HAP-1 (cell line): ENCODE measurements around the gene TUBA1B.

Source experiments
- DNase-seq, 2 experiments: peaks; one replicate each; pipeline ENCODE4 v3.0.0-alpha.2; 2016 to 2020; ENCODE audit warnings: low spot score in 2 of 2
- H3K27me3 ChIP-seq: fragments of 250-450 bp; sonication (Bioruptor Pico); 2 replicates; pipeline ENCODE4 v1.5.1; 2020; ENCODE audit warnings: low read depth, mild to moderate bottlenecking, moderate library complexity
- H3K36me3 ChIP-seq: fragments of 250-450 bp; sonication (Bioruptor Pico); replicated peaks from 2 replicates; pipeline ENCODE4 v1.5.1; 2020; ENCODE audit warnings: mild to moderate bottlenecking
- H3K4me1 ChIP-seq: fragments of 250-450 bp; sonication (Bioruptor Pico); 2 replicates; pipeline ENCODE4 v1.5.1; 2020; ENCODE audit warnings: mild to moderate bottlenecking
- H3K4me3 ChIP-seq: fragments of 250-450 bp; sonication (Bioruptor Pico); 2 replicates; pipeline ENCODE4 v1.5.1; 2020; ENCODE audit warnings: mild to moderate bottlenecking, moderate library complexity
- H3K9me3 ChIP-seq: fragments of 250-450 bp; sonication (Bioruptor Pico); 2 replicates; pipeline ENCODE4 v1.5.1; 2020; ENCODE audit warnings: mild to moderate bottlenecking, moderate library complexity
- in situ Hi-C: fragments of 300-500 bp; cut with MboI; formaldehyde crosslinking; loops from 3 replicates; pipeline ENCODE4 v1.14.3; 2020; ENCODE audit warnings: low sequenced_read_pairs, inconsistent platforms, mixed read lengths

The TUBA1B gene

DNA sequence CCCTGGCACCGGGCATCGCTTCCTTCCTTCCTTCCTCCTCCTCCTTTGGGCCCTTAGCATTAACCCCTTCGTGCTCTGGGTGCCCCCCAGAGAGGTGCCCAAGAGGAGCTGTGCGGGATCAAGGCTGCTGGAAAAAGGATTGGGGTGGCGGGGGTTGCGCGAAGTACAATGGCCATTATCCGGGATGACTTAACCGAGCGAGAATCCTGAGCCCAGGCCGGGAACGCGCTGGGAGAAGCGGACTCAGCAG is 39.4 kb downstream of the TUBA1B start:
- no peaks in the 10 kb centered on the region for H3K36me3 ChIP-seq
- no peaks in the 10 kb centered on the region for H3K9me3 ChIP-seq
- peak overlapping the region; percentile 15; the same call in 1 of the 2 replicates for H3K4me3 ChIP-seq
- no peak for DNase-seq
- in situ Hi-C loops: no loop called here
- H3K4me1 ChIP-seq: peaks cover 16% of the 10 kb centered on the region
- H3K27me3 ChIP-seq: peaks cover 25% of the 10 kb centered on the region

DNA sequence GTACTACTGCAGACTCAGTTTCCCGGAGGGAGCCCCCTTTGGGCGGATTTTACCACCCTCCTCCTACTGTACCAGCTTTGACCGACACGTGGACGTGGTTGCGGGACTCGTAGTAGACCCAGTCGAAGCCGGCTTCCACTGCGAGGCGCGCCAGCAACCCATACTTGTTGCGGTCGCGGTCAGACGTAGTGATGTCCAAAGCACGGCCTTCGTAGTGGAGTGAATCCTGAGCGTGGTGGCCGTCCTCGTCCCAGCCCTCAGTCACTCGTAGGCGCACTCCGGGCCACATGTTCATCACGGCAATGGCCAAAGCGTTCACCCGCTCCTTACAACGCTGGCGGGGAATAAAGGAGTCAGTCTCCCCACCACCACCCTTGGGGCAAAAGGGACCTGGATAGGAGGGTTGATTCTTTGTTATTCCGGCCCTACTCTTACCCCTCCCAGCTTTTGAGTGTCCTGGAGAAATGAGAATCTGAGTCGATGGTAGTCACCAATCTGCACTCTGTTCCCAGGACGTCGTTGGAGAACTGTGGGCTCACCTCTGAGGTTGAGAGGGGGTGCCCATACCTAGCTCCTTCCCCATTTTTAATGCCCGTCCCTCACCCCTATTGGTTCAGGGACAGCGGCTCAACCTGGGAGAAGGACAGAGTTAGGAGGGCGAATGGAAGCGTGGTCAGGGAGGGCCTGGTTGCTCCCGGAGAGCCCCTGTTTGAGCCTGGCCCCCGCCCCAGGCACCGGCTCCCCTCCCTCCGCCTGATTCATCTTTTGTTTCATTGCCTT is 39.9 kb downstream of the TUBA1B start:
- H3K27me3 ChIP-seq: peaks cover 25% of the 10 kb centered on the region
- H3K36me3 ChIP-seq: no peaks in the 10 kb centered on the region
- no peak for DNase-seq
- no peak overlapping the region for H3K4me3 ChIP-seq
- in situ Hi-C loops: no loop called here
- H3K9me3 ChIP-seq: no peaks in the 10 kb centered on the region
- peaks cover 16% of the 10 kb centered on the region for H3K4me1 ChIP-seq

DNA sequence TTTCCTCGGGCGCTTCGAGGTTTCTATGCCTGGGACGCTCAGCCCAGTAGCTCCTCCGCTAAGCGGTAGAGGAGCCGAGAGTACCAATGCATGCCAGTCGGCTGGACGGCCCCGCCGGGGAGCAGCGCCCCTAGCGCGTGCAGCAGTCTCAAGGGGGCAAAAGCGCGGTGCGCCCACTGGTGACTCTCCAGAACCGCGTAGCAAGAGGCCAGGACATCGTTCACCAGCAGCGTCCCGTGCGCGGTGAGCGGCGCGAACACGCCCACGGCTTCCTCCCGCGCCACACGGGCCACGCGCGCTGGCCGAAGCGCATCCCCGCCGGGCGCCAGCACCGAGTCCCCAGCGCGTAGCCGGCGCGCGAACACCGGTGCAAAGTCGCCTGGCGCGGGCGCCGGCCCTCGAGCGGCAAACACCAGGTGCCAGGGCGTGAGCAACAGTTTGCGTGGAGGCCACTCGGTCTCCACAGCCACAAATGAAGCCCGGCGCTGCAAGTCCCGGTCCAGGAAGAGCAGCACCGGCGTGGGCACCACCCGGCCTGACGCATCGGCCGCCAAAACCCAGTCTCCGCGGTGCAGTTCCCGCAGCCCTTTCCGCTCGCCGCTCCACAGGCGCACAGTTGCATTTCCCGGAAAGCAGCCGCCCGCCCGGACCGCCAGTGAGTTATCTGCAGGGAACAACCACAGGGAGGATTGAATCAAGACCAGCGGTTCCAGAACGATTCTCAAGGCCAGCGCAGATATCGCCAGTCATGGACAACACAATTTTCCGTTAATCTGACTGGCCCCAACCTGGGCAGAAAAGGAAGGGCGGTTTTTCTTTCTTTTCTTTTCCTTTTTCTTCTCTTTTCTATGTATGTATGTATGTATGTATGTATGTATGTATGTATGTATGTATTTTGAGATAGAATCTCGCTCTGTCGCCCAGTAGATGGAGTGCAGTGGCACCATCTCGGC is 41.1 kb downstream of the TUBA1B start:
- no peaks in the 10 kb centered on the region for H3K9me3 ChIP-seq
- peaks cover 25% of the 10 kb centered on the region for H3K27me3 ChIP-seq

DNA sequence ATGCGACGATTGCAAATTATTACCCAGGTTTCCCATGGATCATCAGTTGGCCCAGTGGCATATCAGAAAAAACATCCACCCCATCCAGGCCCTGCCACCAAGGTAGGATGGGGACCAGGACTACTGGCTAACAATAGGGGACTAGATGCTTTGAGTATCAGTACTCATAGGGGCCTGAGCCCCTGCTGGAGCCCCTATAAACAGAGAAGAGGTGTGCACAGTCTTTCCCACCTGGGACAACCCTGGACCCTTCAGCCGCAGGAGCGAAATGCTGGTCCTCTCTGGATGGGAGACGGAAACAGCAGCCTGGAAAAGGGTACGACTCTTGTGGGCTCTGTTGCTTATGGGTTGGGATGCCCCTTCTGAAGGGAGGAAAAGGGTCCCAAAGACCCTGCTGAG is 42.3 kb downstream of the TUBA1B start:
- no peak for DNase-seq
- Histone ChIP-seq H3K27me3 (peaks cover 25% of the 10 kb centered on the region), H3K9me3 (no peaks in the 10 kb centered on the region), H3K4me3 (no peak overlapping the region), H3K4me1 (peaks cover 16% of the 10 kb centered on the region), H3K36me3 (no peaks in the 10 kb centered on the region)
- in situ Hi-C loops: no loop called here

More for the DNA sequence above, 41.1 kb downstream of the TUBA1B start:
- peak in 1 of 2 experiments; percentile 52 for DNase-seq
- in situ Hi-C loops: no loop called here
- Histone ChIP-seq H3K36me3 (no peaks in the 10 kb centered on the region), H3K4me1 (peaks cover 16% of the 10 kb centered on the region), H3K4me3 (no peak overlapping the region)

DNA sequence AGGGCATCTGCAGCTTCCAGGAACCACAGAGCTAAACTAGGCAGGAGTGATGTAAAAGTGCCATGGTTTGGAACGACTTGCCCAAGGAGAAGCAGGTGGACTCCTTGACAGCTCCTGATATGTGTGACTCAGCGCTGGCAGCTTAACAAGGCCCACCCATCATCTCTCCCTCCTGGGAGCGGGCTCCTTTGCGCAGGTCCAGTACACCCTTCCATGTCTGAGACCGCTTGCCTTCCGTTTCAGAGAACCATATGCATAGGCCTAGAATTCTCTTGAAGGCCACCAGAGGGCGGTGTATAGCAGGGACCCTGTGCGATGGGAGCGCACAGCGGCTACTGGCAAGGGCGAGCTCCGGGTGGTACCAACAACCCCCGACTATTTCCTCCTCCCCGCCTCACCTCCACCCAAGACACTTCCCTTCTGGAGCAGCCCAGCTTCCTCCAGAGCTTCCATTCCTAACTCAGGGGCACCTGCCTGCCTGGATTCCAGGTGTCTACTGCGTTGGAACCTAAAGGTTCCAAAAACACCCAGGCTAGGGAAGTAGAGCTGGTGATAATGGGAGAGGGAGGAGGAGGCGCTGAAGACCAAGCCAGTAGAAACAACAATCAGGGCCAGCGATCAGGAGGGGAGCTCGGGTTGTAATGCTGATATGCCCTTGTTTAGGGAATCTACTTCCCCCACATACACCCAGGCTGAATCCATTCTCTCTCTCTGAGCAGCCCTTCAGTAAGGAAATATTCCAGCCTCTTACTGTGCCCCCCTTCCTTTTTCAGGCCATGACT is 42.9 kb downstream of the TUBA1B start:
- in situ Hi-C loops: no loop called here
- Histone ChIP-seq H3K4me3 (no peak overlapping the region), H3K9me3 (no peaks in the 10 kb centered on the region), H3K4me1 (peaks cover 16% of the 10 kb centered on the region), H3K27me3 (peaks cover 25% of the 10 kb centered on the region), H3K36me3 (no peaks in the 10 kb centered on the region)
- DNase-seq: peak; percentile 89 to 90

DNA sequence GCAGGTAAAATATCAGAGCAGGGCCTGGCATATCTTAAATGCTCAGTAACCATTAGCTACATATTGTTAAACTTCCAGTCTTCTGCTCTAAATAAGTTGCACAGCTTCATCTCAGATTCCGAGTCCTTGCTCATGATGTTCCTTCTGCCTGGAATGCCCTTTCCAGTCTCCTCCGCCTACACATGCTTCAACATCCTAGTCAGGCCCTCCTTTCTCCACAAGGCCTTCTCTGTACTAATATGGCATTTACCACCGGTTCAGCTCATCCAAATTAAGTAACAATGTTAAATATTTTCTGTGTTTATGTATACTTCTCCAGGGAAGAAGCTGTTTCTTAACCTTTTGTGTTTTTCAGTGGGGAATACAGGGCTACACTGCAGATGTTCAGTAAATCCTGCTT is 45.1 kb downstream of the TUBA1B start:
- Histone ChIP-seq H3K4me1 (peaks cover 7% of the 10 kb centered on the region), H3K9me3 (no peaks in the 10 kb centered on the region), H3K36me3 (no peaks in the 10 kb centered on the region), H3K27me3 (peaks cover 24% of the 10 kb centered on the region), H3K4me3 (no peak overlapping the region)
- in situ Hi-C loops: no loop called here
- no peak for DNase-seq

DNA sequence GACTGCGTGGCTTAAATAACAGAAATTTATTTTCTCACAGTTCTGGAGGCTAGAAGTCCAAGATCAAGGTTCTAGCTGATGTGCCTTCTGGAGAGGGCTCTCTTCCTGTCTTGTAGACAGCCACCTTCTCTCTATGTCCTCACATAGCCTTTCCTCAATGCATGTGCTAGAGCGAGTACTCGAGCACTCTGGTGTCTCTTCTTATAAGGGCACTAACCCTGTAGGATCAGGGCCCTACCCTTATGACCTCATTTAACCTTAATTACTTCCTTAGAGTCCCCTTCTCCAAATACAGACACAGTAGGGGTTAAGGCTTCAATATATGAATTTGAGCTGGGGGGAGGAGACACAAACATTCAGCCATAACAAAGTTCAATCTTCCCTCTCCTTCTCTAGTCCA is 46.8 kb downstream of the TUBA1B start:
- no peaks in the 10 kb centered on the region for H3K9me3 ChIP-seq
- in situ Hi-C loops: no loop called here
- peaks cover 7% of the 10 kb centered on the region for H3K4me1 ChIP-seq
- no peaks in the 10 kb centered on the region for H3K36me3 ChIP-seq
- no peak for DNase-seq
- no peak overlapping the region for H3K4me3 ChIP-seq
- peaks cover 7% of the 10 kb centered on the region for H3K27me3 ChIP-seq

DNA sequence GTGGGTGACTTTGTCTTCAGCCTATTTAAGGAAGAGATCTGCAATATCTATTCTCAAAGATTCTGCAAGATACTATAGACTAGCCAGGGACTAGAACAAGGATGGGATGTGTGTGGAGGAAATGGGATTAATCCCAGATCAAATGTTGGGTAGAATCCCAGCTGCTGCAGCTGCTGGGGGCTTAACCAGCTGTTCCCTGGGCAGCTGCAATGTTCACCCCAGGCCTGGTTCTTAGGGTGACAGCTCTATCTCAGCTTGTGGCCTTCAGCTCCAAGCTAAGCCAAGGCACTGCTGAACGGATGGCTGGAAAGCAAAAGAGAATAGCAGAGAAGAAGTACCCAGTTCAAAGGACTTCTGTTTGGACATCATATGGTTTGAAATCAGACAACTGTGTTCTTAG is 51.4 kb downstream of the TUBA1B start:
- H3K36me3 ChIP-seq: no peaks in the 10 kb centered on the region
- H3K4me1 ChIP-seq: no peaks in the 10 kb centered on the region
- no peak for DNase-seq
- H3K9me3 ChIP-seq: no peaks in the 10 kb centered on the region
- H3K27me3 ChIP-seq: no peaks in the 10 kb centered on the region
- H3K4me3 ChIP-seq: no peak overlapping the region
- in situ Hi-C loops: no loop called here
